ENCODE data around the gene ENDOU. TPM values are rescaled to one million over a fixed set of nuclear protein-coding genes. Genes with fewer than 3 reads are reported as not detected.
A peak's percentile ranks its signal among the peaks of the same experiment; 100 is the strongest.

The ENDOU gene
- total RNA-seq = 0.24 TPM
- long read RNA-seq, partial matches to known transcripts = 1 of 1 reads
- long read RNA-seq, other reads (novel, unspliced or antisense) = 0 of 1 reads

DNA sequence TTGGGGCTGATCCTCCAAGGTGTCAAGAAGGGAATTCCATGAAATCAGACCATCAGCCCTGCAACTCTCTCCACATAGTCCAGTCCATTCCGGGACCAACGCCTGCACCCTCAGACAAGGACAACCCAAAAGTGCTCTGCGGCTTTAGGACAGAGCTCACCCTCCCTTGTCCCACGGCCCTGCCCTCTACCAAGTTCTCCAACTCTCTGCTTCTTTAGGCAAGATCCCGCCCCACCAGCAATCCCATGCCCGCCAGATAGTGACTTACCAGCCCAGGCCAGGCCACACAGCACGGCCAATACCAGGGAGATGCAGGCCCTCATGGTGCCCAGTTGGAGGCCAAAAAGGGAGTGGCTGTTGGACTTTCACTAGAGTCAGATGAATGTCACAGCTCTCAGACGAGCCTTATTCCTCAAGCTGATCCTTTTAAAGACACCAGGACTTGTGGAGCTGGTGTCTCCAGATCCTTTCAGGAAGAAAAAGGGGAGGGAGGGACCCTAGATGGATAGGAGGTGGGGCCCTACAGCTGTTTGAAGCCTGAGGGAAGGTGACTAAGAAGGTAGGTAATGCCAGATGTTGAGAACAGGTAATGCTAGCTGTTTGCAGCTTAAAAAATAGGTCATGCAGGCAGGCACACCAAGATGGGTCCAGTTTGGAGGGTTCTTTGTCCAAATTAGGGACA is at the start of gene ENDOU:
Gene ENDOU (minus strand): TSS at position 400 of the 682 bp plus-strand sequence. CDS start 77 bp downstream, at position 323.
- peak; percentile 51 for DNase-seq (ENCODE audit: low spot score)
- intact Hi-C loops (cut with DNase I) = no loop called here

- intact Hi-C loops (cut with DNase I) = loop anchor here (5.0 kb wide), 1 partner anchor 122 kb away; no protein-coding TSS in a partner anchor
- no peak for DNase-seq (ENCODE audit: low spot score)
Measured at GRCh38 chr12:47774663-47775062, 49.4 kb upstream of the ENDOU start.

GRCh38 chr12:47773858-47774580 is 48.7 kb upstream of the ENDOU start:
- intact Hi-C loops (cut with DNase I) = loop anchor here (5.0 kb wide), 1 partner anchor 122 kb away; no protein-coding TSS in a partner anchor
- DNase-seq (ENCODE audit: low spot score) = no peak

GRCh38 chr12:47773062-47773857 is 48.0 kb upstream of the ENDOU start, which contains the start of gene SLC48A1:
TSS of gene SLC48A1 (plus strand) at chr12:47773238. CDS start at chr12:47773305, 67 bp downstream.
- peak; percentile 90 for DNase-seq (ENCODE audit: low spot score)
- intact Hi-C loops (cut with DNase I) = loop anchor here (5.0 kb wide), 1 partner anchor 121 kb away; no protein-coding TSS in a partner anchor

DNA sequence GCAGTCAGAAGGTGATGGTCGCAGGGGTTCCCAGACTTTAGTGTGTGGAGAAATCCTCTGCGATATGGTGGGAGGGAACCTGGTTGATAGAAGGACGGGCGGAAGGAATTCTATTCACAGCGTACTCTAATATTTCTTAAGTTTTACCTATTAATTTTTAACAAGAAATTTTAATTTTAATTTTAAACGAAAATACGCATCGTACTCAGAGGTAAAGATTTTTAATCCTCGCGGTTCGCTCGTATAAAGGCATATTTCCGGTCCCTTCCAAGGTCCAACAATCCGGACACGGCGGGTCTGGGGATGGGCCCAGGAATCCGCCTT is 47.4 kb upstream of the ENDOU start:
- no peak for DNase-seq (ENCODE audit: low spot score)
- intact Hi-C loops (cut with DNase I) = loop anchor here (5.0 kb wide), 1 partner anchor 120 kb away; no protein-coding TSS in a partner anchor

GRCh38 chr12:47772094-47772660 is 46.9 kb upstream of the ENDOU start:
- no peak for DNase-seq (ENCODE audit: low spot score)
- intact Hi-C loops (cut with DNase I) = loop anchor here (5.0 kb wide), 1 partner anchor 120 kb away; no protein-coding TSS in a partner anchor

DNA sequence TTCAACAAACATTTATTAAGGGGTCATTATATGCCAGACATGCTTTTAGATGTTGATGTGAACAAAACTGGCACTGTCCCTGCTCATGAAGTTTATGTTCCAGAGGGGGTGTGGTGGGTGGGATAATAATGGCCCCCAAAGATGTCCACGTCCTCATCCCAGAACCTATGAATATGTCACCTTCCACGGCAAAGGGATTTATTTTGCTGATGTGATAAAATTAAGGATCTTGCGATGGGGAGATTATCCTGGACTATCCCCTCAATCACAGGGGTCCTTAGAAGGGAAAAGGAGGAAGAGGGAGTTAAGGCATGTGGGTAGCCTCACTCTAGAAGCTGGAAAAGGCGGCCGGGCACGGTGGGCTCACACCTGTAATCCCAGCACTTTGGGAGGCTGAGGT is 46.0 kb upstream of the ENDOU start:
- DNase-seq (ENCODE audit: low spot score) = no peak
- intact Hi-C loops (cut with DNase I) = loop anchor here (5.0 kb wide), 1 partner anchor 119 kb away; no protein-coding TSS in a partner anchor

DNA sequence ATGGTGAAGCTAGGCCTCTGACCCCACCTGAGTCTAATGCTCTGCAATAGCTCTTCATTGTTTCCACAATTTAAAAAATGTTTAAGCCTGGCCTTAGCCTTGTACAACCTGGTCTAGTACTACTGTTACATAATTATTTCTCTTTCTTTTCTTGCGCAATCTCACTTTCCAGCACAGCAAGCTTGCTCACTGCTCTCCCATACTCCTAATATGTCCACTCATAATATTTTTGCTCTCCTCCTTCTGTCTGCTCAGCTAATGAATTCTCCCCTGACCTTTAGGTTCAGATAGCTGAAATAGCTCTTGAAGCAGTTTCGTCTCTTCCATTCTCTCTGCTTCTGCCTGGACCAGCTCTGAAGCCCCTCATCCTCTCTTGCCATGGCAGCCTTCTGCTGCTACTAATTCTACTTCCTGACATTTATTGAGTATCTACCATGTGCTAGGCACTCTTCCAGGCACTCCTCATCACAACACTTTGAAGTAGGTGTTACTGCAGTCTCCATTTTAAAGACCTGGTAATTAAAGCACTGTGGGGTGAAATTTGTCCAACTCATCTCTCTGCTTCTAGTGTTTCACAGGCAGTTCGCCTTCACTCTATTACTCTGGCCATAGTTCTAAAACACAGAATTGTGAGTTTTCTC is 44.9 kb upstream of the ENDOU start:
- intact Hi-C loops (cut with DNase I) = loop anchor here (5.0 kb wide), 1 partner anchor 118 kb away; no protein-coding TSS in a partner anchor
- no peak for DNase-seq (ENCODE audit: low spot score)

- intact Hi-C loops (cut with DNase I) = loop anchor here (5.0 kb wide), 1 partner anchor 117 kb away; no protein-coding TSS in a partner anchor
- DNase-seq (ENCODE audit: low spot score) = no peak
Measured at GRCh38 chr12:47769234-47770085, 44.2 kb upstream of the ENDOU start.

DNA sequence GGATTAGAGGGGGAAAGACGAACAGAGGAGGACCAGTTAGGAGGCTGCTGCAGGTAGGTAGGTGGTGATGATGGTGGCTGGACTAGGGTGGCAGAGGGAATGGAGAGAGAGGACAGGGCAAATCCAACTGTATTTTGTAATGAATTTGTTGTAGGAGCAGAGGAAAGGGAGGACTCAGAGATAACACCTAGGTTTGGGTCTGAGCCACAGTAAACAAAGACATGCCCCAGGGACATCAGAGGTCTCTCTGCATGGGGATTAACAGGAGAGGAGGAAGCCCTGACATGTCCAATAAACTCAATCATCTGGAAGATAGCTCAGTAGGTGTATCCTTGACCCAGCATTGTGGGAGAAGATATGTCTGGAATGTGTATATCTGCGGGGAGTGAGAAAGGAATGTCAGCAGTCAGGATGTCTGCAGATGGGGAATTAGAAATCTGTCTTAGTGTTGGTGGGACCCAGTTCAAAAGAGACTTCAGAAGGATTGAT is 43.1 kb upstream of the ENDOU start:
- intact Hi-C loops (cut with DNase I) = no loop called here
- no peak for DNase-seq (ENCODE audit: low spot score)

DNA sequence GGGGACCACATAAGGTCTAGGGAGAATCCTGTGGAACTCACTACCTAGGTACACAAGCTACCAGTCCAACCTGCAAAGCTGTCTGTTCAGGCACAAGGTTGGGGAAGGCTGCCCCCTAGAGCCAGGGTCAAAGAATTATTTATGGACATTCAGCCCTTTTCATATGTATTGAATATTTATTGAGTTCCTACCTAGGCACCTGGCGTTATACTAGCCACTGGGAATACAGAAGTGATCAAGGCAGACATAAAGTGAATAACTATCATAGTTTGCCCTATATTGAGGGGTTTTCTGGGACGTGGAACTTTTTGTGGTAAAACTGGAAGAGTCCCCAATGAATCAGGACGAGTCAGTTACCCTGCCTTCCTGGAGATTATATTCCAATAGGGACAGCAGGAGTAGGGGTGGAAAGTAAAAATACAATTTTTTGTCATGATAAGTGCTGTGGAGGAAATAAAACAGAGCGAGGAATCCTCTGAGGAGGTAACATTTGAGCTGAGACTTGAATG is 42.0 kb upstream of the ENDOU start:
- no peak for DNase-seq (ENCODE audit: low spot score)
- intact Hi-C loops (cut with DNase I) = no loop called here

DNA sequence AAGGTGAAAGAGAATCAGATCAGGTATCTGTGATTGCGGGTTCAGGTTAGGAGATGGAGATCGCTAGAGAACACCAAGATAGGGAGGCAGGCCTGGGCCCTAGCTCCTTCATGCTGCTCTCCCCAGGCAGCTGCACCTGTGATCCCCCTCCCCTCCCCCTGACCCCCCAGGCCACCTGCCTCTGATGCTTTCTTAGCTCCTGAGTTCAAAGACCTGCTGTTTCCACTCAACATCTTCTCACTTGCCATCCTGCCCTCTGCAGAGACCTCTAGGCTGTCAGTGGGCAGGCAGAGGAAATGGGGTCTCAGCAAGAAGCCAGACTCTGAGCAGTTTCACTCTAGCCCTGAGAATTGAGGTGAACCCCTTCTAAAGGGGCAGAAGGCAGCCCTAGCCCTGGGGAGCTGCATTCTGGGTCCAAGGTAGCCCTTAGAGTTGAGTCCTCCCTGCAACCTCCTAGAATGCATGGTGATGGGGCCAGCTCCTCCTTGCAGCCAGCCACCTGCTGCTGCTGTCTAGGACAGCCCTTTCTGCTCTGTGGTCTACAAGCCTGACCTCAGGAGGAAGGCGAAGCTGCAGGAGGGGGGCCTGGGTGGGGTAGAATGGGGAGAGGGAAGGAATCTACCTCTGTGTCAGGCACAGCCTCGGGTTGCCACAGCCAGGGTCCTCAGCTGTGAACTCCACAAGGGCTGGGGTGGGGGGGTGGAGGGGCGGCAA is 41.4 kb upstream of the ENDOU start:
- no peak for DNase-seq (ENCODE audit: low spot score)
- intact Hi-C loops (cut with DNase I) = no loop called here

GRCh38 chr12:47763481-47764346 is 38.4 kb upstream of the ENDOU start:
- no peak for DNase-seq (ENCODE audit: low spot score)
- intact Hi-C loops (cut with DNase I) = loop anchor here (2.0 kb wide), 1 partner anchor 19 kb away; no protein-coding TSS in a partner anchor

GRCh38 chr12:47762850-47763465 is 37.7 kb upstream of the ENDOU start:
- intact Hi-C loops (cut with DNase I) = no loop called here
- no peak for DNase-seq (ENCODE audit: low spot score)

DNA sequence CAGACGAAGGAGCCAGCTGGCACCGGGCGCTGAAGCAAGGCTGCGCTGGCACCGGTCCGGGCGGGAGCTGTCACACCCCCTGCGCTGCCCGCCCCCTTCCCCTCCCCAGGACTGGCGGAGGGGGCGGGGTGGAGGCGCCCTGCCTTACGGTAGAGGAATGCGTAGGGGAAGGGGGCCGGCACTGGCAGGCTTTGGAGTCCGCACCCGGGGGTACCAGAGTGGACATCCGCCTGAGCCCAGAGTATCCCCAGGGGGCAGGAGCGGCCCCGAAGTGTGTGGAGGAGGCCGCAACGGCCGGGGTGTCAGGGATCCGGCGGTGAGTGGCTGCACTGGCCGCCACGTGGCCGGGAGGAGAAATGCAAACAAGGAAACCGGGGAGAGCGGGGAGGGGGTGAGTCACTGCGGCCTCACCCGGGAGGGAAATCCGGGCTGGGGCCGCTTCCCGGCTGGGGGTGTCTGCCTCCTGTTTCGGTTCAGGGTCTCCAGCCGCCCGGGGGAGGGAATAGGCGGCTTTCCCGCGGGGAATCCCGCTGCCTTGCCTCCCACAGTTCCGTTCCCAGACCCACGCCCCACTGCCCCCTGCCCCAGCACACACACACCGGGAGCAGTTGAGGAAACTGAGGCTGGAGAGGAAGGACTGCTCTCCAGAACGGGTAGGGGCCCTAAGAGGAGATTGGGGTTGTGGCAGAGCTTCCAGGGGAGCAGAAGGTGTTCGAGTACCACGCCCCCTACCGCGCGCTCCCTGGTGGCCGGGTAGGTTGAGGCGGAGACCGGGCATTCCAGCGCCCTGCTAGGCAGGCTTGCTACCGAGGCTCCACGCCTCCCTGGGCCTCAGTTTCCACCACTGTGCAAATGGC is 33.8 kb upstream of the ENDOU start, which contains the start of gene RAPGEF3:
Gene RAPGEF3 (minus strand): TSS at position 47 of the 857 bp plus-strand sequence. CDS start 324 bp downstream, outside the sequence.
- intact Hi-C loops (cut with DNase I) = no loop called here

More for the DNA sequence above, 33.8 kb upstream of the ENDOU start, which contains the start of gene RAPGEF3:
- peak; percentile 95 for DNase-seq (ENCODE audit: low spot score)

All from cardiac septum (tissue), 1 donor.